SU-DHL-6 (cell line): Measurements from ENCODE around the gene HLA-B.

Experiments
- H2AFZ ChIP-seq: fragments of 200-600 bp; sonication (generic); 2 replicates; pipeline ENCODE4 v1.6.1; 2014; ENCODE audit warnings: low read depth, mild to moderate bottlenecking, moderate library complexity, mixed read lengths, antibody characterized with exemption, low read length; ENCODE audit not compliant: severe bottlenecking
- H3F3A ChIP-seq: fragments of 200-600 bp; shearing (Covaris generic); 2 replicates; pipeline ENCODE4 v1.6.0; 2016; ENCODE audit warnings: antibody characterized with exemption, mild to moderate bottlenecking; ENCODE audit not compliant: insufficient read depth
- H3K27ac ChIP-seq: fragments of 200-600 bp; sonication (generic); 2 replicates; pipeline ENCODE4 v1.5.1; 2016; ENCODE audit warnings: low read depth, mild to moderate bottlenecking, low read length, moderate library complexity, mixed read lengths
- H3K27me3 ChIP-seq: fragments of 200-600 bp; sonication (generic), shearing (Covaris generic); 2 replicates; pipeline ENCODE4 v1.6.0; 2014; ENCODE audit warnings: mild to moderate bottlenecking, low read length
- H3K36me3 ChIP-seq: fragments of 200-600 bp; sonication (generic); 2 replicates; pipeline ENCODE4 v1.6.1; 2014; ENCODE audit warnings: mild to moderate bottlenecking, low read length, mixed read lengths
- H3K4me2 ChIP-seq: fragments of 300-600, 200-600 bp; shearing (Covaris generic), sonication (generic); 2 replicates; pipeline ENCODE4 v1.6.0; 2014; ENCODE audit warnings: low read length, low read depth, mild to moderate bottlenecking; ENCODE audit not compliant: poor library complexity, severe bottlenecking
- H3K4me3 ChIP-seq: fragments of 200-600 bp; sonication (generic); 2 replicates; pipeline ENCODE4 v1.5.1; 2014; ENCODE audit warnings: antibody characterized with exemption, low read length, mild to moderate bottlenecking, mixed read lengths; ENCODE audit not compliant: insufficient read depth, poor library complexity, severe bottlenecking
- H3K79me2 ChIP-seq: fragments of 200-600 bp; sonication (generic); 2 replicates; pipeline ENCODE4 v1.6.1; 2014; ENCODE audit warnings: mild to moderate bottlenecking, low read length, moderate library complexity; ENCODE audit not compliant: insufficient read depth
- H3K9ac ChIP-seq: fragments of 200-600 bp; sonication (generic); 2 replicates; pipeline ENCODE4 v1.7.0; 2014; ENCODE audit warnings: mild to moderate bottlenecking, low read length
- H3K9me2 ChIP-seq: fragments of 200-600 bp; sonication (generic); replicated peaks from 2 replicates; pipeline ENCODE4 v1.6.1; 2014; ENCODE audit warnings: low read length; ENCODE audit not compliant: insufficient read depth
- H3K9me3 ChIP-seq: fragments of 200-600 bp; sonication (generic); 2 replicates; pipeline ENCODE4 v1.6.1; 2014; ENCODE audit warnings: low read length, mixed read lengths; ENCODE audit not compliant: insufficient read depth
- H4K20me1 ChIP-seq: fragments of 200-600 bp; sonication (generic); 2 replicates; pipeline ENCODE4 v1.6.1; 2014; ENCODE audit warnings: low read depth, mild to moderate bottlenecking, antibody characterized with exemption, low read length, moderate library complexity, mixed read lengths
- EZH2phosphoT487 ChIP-seq: fragments of 200-600 bp; sonication (generic), shearing (Covaris generic); conservative IDR thresholded peaks from 2 replicates; pipeline ENCODE4 v1.6.1; 2018; ENCODE audit warnings: mild to moderate bottlenecking, antibody characterized with exemption, low read length, moderate library complexity, mixed read lengths
- TF ChIP-seq, protein P1 (sequence below): fragments of 200-600 bp; sonication (generic); IDR thresholded peaks from one replicate; pipeline ENCODE4 v1.5.1; 2017; ENCODE audit warnings: antibody characterized with exemption, mild to moderate bottlenecking, low read length, moderate library complexity; ENCODE audit not compliant: insufficient read depth, poor library complexity, severe bottlenecking

The HLA-B gene

DNA sequence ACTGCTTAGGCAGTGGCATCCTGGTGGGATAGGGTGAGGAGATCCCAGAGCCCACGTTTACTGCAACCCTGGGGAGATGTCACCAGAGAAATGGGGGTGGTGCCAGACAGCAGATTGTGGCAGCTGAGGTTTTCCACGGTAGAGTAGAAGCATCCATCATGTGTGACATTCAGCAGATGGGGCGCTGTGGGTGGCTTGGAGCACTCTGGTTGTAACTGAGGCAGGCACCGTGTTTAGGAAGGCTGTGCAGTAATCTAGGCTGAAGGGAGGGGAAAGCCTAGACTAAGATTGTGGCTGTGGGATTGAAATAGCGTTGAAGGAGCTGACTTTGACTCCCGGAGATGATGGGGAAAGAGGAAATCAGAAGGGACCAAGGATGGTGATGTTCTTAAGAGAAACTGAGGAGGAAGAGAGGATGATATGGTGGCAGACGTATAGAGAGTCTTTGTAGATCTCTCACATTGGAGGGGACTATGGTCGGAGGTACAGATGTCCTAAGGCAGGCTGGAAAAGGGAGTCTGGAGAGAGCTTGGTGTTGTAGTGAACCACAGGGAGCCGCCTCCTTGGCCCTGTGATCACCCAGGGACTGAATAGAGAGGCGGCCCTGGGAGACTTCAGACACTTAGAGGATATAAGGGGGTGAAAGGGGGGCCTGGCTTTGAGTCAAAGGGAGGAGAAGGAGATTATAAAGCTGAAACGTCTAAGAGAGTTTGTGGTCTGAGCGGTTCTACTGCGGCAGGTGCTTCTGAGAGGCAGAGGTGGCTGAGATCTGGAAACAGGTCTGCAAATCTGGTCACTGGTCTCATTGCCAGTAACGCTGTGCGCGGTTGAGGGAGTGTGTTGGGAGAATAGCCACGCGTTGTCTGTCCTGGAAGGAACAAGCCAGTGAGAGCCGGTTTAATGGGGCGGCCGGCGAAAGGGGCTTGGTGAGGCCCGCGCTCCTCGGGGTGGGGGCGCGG is 45.6 kb upstream of the HLA-B start:
- Histone ChIP-seq H3K9me2 (no peaks in the 10 kb centered on the region), H3F3A (peaks cover 19% of the 10 kb centered on the region), H3K4me2 (peak overlapping the region; percentile 66), H4K20me1 (no peaks in the 10 kb centered on the region), H3K79me2 (peaks cover 28% of the 10 kb centered on the region; the same call in 1 of the 2 replicates), H3K9me3 (no peaks in the 10 kb centered on the region), H3K27ac (peak overlapping the region; percentile 56), H3K4me3 (peak overlapping the region; percentile 49), H2AFZ (peak overlapping the region; percentile 23), H3K36me3 (no peaks in the 10 kb centered on the region), H3K9ac (peak overlapping the region; percentile 37), H3K27me3 (no peaks in the 10 kb centered on the region)
- TF ChIP-seq EZH2phosphoT487 = no peak
- TF ChIP-seq, protein P1, sequence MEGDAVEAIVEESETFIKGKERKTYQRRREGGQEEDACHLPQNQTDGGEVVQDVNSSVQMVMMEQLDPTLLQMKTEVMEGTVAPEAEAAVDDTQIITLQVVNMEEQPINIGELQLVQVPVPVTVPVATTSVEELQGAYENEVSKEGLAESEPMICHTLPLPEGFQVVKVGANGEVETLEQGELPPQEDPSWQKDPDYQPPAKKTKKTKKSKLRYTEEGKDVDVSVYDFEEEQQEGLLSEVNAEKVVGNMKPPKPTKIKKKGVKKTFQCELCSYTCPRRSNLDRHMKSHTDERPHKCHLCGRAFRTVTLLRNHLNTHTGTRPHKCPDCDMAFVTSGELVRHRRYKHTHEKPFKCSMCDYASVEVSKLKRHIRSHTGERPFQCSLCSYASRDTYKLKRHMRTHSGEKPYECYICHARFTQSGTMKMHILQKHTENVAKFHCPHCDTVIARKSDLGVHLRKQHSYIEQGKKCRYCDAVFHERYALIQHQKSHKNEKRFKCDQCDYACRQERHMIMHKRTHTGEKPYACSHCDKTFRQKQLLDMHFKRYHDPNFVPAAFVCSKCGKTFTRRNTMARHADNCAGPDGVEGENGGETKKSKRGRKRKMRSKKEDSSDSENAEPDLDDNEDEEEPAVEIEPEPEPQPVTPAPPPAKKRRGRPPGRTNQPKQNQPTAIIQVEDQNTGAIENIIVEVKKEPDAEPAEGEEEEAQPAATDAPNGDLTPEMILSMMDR = peak; percentile 17

DNA sequence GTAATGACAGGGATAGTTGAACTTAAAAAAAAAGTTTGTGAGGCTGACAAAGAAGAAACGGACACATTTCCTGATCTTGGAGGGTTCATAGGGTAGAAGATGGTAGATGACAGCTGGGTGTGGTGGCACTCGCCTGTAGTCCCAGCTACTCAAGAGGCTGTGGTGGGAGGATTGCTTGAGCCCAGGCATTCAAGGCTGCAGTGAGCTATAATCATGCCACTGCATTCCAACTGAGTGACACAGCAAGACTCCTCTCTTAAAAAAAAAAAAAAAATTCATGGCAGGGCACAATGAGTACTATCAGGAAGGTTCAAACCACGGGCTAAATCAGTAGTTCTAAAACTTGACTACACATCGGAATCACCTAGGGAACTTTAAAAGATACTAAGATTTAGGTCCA is 44.4 kb upstream of the HLA-B start:
- no peak for TF ChIP-seq EZH2phosphoT487
- TF ChIP-seq, protein P1 = no peak
- Histone ChIP-seq H3F3A (peaks cover 22% of the 10 kb centered on the region), H3K9ac (peak overlapping the region; percentile 53), H4K20me1 (no peaks in the 10 kb centered on the region), H3K4me3 (peak overlapping the region; percentile 73), H3K27me3 (no peaks in the 10 kb centered on the region), H3K79me2 (peaks cover 19% of the 10 kb centered on the region; the same call in 1 of the 2 replicates), H3K36me3 (no peaks in the 10 kb centered on the region), H3K27ac (peak overlapping the region; percentile 66), H3K9me3 (no peaks in the 10 kb centered on the region), H2AFZ (no peak overlapping the region), H3K4me2 (peak overlapping the region; percentile 66), H3K9me2 (no peaks in the 10 kb centered on the region)

DNA sequence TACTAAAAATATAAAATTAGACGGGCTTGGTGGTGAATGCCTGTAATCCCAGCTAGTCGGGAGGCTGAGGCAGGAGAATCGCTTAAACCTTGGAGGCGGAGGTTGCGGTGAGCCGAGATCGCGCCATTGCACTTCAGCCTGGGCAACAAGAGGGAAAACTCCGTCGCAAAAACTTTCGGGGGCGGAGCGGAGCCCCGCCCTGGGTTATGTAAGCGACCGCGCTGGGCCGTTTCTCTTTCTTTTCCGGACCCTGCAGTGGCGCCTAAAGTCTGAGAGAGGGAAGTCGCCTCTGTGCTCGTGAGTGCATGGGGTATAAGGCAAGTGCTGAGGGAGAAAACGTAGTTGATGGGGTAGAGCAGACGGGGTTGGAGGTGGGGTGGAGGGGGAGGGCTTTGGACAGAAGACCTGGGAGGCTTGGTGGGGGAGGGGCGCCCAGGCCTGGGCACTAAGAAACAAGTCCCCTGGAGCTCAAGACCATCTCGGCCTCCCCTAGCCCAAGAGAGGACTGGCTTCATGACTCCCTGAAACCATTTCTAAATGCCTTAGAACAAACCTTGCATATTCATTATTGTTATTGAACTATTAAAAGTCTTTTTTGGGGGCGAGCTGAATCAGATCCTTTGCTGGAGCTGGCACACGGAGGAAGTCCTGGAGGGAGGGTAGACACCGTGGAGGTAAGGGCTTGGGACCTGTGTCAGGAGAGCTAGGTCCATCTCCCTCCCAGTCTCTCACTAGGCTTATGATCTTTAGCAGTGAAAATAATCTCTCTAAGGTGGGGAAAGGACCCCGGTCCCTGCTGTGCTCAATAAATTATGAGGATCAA is 43.7 kb upstream of the HLA-B start:
- Histone ChIP-seq H3K4me3 (peak overlapping the region; percentile 73), H2AFZ (peak overlapping the region; percentile 95), H3K79me2 (peaks cover 13% of the 10 kb centered on the region; the same call in 1 of the 2 replicates), H3K4me2 (peak overlapping the region; percentile 66), H3F3A (peaks cover 22% of the 10 kb centered on the region), H3K27ac (peak overlapping the region; percentile 66), H4K20me1 (no peaks in the 10 kb centered on the region), H3K36me3 (no peaks in the 10 kb centered on the region), H3K9me2 (no peaks in the 10 kb centered on the region), H3K27me3 (no peaks in the 10 kb centered on the region), H3K9ac (peak overlapping the region; percentile 53), H3K9me3 (no peaks in the 10 kb centered on the region)
- TF ChIP-seq, protein P1 = no peak
- no peak for TF ChIP-seq EZH2phosphoT487
